GM19324 (cell line): Measurements from ENCODE around the gene DEAF1.

ENCODE experiments used
- ATAC-seq: cut with Tn5 transposase; IDR thresholded peaks from one replicate; pipeline ENCODE4 v1.9.1; 2021; ENCODE audit warnings: mild to moderate bottlenecking, moderate library complexity; ENCODE audit not compliant: unreplicated experiment, low FRiP score

Gene DEAF1

DNA sequence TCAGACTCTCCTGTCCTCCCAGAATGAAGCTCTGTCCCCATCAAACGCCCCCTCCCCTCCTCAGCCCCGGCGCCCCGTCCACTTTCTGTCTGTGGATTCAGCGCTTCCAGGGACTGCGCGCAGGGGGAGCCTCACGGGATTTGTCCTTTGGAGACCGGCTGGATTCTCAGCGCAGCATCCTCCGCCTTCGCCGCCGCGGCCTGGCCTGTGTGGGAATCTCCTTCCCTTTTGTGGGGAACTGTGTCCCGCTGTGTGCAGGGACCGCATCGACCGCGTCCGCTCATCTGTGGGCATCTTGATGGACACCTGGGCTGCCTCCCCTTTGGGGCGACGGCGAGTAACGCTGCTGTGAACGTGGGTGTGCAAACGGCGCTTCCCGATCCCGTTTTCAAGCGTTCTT is 67.0 kb downstream of the DEAF1 start:
- no peak for ATAC-seq

DNA sequence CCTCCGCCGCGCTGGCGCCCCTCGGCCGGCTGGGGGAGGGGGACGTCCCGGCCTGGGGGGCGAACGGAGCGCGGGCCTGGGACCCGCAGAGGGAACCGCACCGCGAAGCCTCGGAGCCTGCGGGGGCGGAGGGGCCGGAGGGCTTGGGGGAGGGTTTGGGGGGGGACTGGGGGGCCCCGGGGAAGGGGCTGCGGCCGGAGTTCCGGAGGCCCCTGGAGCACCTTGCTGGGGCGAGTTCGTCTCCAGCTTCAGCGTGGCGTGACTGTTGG is 67.8 kb downstream of the DEAF1 start:
- ATAC-seq = no peak

- no peak for ATAC-seq
Observed at GRCh38 chr11:626475-627307, 68.3 kb downstream of the DEAF1 start, which contains the start of gene SCT. Gene SCT (minus strand): TSS chr11:627181. CDS start chr11:627143, 38 bp downstream.

DNA sequence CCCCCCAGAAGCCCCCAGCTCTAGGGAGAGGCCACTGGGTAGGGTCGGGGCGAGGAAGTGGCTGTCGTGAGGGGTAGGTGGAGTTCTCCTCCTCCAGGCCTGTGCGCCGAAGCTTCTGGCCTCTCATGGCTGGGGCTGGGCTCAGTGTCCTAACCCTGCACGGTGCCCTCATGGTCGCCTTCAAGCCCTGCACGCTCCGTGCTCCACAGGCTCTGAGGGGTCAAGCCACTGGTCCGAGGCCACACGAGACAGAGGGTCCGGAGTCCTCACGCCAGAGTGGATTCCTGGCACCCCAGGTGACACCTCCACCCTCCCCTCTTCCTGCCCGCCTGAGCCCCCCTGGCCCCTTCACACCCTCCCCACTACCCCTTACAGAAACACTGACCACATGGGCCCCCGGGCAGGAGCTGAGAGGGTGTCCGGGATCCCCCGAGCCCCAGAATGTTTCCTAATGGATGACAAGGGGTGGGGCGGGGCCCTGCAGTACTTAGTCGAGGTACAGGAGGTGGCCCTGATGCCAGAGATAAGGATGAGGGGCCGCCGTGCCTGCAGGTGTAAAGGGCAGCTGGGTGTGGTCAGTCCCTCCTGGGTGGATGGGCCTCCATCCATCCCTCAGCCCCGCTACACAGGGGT is 69.3 kb downstream of the DEAF1 start:
- no peak for ATAC-seq

- ATAC-seq = no peak
Observed at GRCh38 chr11:624705-625635, 70.1 kb downstream of the DEAF1 start, which contains the start of gene CDHR5. Gene CDHR5 (minus strand): TSS chr11:624955. CDS start chr11:624902, 53 bp downstream.

- no peak for ATAC-seq
Observed at GRCh38 chr11:623999-624704, 70.9 kb downstream of the DEAF1 start.

DNA sequence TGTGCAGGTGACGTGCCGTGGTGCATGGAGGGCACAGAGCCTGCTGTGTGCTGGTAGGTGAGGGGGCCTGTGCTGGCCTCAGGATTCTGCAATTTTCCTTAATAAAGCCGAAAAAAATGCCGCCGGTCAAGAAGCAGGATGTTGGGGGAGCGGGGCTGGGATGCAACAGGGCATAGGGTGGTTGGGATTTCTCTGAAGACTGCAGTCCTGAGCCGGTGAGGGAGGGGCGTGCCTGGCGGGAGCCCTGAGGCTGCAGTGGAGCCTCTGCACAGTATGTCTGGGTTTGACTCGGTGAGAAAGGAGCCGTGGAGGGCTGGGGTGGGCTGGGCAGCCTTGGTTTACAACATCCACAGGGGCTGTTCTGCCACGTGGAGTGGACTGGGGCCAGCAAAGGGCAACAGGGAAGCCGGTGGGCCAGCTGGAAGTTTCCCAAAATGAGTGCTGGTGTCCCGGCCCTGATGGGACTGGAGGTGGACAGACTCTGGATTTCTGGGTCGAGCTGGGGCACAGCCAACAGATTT is 71.6 kb downstream of the DEAF1 start:
- no peak for ATAC-seq

GRCh38 chr11:621838-622237 is 73.2 kb downstream of the DEAF1 start:
- no peak for ATAC-seq

GRCh38 chr11:620935-621814 is 73.8 kb downstream of the DEAF1 start:
- ATAC-seq = no peak

DNA sequence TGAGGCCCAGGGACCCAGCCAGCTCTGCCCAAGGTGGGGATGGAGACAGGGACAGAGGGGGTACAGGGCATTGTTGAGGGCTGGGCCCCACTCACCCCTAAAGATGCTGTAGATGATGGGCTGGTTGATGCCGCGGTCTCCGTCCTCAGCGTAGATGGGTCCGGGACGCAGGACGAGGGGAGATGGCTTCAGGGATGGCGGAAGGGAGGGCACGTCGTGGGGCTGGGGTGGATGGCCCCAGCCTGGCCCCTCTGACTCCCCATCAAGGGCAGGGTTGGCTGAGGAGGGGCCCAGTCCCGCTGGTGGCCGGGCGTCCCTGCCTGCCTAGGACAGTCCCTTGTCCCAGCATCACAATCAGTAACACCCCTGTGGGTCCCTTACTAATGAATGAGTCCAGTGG is 74.8 kb downstream of the DEAF1 start:
- ATAC-seq = no peak

- ATAC-seq = no peak
Observed at GRCh38 chr11:619628-620050, 75.4 kb downstream of the DEAF1 start.

GRCh38 chr11:618856-619627 is 76.0 kb downstream of the DEAF1 start:
- no peak for ATAC-seq

DNA sequence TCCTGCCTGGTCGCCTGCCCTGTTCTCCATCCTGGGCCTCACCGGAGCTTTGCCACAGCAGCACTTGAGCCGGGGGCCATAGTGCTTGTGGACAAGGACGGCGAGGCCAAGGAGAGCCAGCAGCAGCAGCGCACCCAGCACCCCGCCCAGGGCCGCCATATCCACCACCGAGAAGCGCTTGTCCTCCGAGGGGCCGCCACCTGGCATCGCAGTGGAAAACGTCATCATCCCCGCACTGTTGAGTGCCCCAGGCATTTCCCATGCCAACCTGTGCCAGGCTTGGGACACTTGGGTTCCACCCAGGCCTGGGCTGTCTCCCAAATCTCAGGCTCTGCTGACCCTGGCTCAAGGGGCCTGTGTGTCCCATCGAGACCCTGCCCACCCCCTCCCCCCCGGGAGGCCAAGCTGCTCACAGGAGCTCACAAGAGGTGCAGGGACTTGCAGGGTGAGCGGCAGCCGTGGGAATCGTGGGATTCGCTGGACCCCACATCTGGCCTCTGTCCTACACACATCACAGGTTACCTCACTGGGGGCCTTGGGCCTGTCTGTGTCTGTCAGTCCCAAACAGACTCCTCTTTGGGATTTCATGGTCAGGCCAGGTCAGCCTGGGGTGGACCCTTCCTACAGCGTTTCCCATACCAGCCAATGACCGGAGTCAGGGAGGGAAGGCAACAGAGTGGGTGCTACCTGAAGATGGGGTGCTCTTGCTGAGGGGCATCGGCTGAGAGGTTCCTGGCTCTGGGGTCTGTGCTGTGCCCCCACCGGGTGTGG is 76.9 kb downstream of the DEAF1 start:
- ATAC-seq = no peak

- ATAC-seq = no peak
Observed at GRCh38 chr11:617199-617911, 77.7 kb downstream of the DEAF1 start.

- no peak for ATAC-seq
Observed at GRCh38 chr11:616320-617198, 78.5 kb downstream of the DEAF1 start.
